A549 treated with AZD9567 at 1 μM for 4 hours (cell line): ENCODE measurements around the gene CDKN1A. TPM values are rescaled to one million over a fixed set of nuclear protein-coding genes. Genes with fewer than 3 reads are reported as not detected.

Experiments used
- total RNA-seq: library from RNA; stranded (reverse); fragments of 200-300 nt; extraction: Qiagen RNA extraction; gene quantifications from 5 replicates; pipeline ENCODE4 v1.2.3, GENCODE V29; 2022; ENCODE audit not compliant: insufficient read depth

CDKN1A gene
- 249 to 335 TPM (median 300 TPM) in 5 replicates for total RNA-seq

GRCh38 chr6:36678488-36679042, at the start of gene CDKN1A:
TSS of gene CDKN1A (plus strand) at chr6:36678714. CDS start at chr6:36684102, 5,388 bp downstream.

GRCh38 chr6:36697481-36697903, 19.0 kb downstream of the CDKN1A start, which contains the start of gene RAB44:
TSS of gene RAB44 (plus strand) at chr6:36697826. CDS start at chr6:36704236, 6,410 bp downstream.

Other genes with a start within 250 kb of the CDKN1A start
- not detected in 5 replicates for gene PXT1, start 235.9 kb upstream of the CDKN1A start, total RNA-seq
- gene KCTD20, start 235.7 kb upstream of the CDKN1A start, total RNA-seq: 15.9 to 24.6 TPM (median 17.0 TPM) in 5 replicates
- 14.7 to 17.2 TPM (median 15.5 TPM) in 5 replicates for gene STK38, start 131.2 kb upstream of the CDKN1A start, total RNA-seq
- gene SRSF3, start 84.4 kb upstream of the CDKN1A start, total RNA-seq: 508 to 911 TPM (median 510 TPM) in 5 replicates
- 0.03 to 0.06 TPM (median 0.05 TPM) in 4 of 5 replicates, not detected in the other for gene RAB44, start 19.1 kb downstream of the CDKN1A start, total RNA-seq
- 0.05 to 0.13 TPM (median 0.08 TPM) in 4 of 5 replicates, not detected in the other for gene CPNE5, start 160.7 kb downstream of the CDKN1A start, total RNA-seq
- 37.6 to 43.6 TPM (median 39.4 TPM) in 5 replicates for gene PPIL1, start 196.1 kb downstream of the CDKN1A start, total RNA-seq
- 15.8 to 19.6 TPM (median 18.7 TPM) in 5 replicates for gene C6orf89, start 207.2 kb downstream of the CDKN1A start, total RNA-seq